Fibroblast of villous mesenchyme (primary cell): Measurements from ENCODE around the gene PPP2R5E. TPM values are rescaled to one million over a fixed set of nuclear protein-coding genes. Genes with fewer than 3 reads are reported as not detected.

Experiments used
- DNase-seq: peaks from one replicate; pipeline ENCODE4 v3.0.0-alpha.2; 2010; ENCODE audit warnings: low read depth
- H3K4me3 ChIP-seq: 2 replicates; pipeline ENCODE4 v1.5.1; 2011; ENCODE audit warnings: low read depth, mild to moderate bottlenecking, low read length
- total RNA-seq: library from RNA; depleted of rRNA; stranded (reverse); fragments of >200 nt; gene quantifications from 2 replicates; pipeline ENCODE4 v1.2.3, GENCODE V29; 2012
- TF ChIP-seq, protein P1 (sequence below): IDR thresholded peaks from 2 replicates; pipeline ENCODE4 v1.5.1; 2012; ENCODE audit warnings: low read depth, mild to moderate bottlenecking, low read length; ENCODE audit not compliant: insufficient read depth

Gene PPP2R5E
- total RNA-seq, 1 donor, result 32.4 TPM

DNA sequence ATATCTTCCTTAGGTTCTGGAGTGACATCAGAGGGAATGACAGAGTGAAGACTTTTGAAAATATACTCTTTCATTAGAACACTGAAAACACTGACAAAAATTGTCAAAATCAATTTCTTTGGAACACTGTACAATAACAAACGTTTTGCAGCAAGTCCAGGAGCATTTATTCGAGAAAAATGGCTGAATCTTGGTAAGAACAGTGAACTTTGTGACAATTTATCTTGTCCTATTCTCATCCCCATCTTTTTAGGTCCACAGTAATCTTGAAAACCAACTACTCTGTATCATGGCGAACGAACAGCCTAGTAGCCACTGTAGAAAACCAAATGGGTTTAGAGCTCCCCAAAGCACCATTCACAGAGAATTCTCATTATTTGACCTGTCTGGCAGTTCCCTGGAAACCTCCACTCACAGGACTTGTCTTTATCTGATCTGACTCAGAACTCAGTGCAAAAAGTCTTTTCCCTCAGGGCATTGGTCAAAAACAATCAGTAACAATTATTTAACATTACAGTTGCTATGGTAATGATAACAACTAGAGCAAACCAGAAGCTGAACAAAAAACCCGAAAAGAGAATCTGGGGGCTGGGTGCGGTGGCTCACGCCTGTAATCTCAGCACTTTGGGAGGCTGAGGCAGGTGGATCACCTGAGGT, 20.3 kb upstream of the PPP2R5E start:
- peak; percentile 67 for DNase-seq
- no peak overlapping the region for H3K4me3 ChIP-seq
- TF ChIP-seq, protein P1, sequence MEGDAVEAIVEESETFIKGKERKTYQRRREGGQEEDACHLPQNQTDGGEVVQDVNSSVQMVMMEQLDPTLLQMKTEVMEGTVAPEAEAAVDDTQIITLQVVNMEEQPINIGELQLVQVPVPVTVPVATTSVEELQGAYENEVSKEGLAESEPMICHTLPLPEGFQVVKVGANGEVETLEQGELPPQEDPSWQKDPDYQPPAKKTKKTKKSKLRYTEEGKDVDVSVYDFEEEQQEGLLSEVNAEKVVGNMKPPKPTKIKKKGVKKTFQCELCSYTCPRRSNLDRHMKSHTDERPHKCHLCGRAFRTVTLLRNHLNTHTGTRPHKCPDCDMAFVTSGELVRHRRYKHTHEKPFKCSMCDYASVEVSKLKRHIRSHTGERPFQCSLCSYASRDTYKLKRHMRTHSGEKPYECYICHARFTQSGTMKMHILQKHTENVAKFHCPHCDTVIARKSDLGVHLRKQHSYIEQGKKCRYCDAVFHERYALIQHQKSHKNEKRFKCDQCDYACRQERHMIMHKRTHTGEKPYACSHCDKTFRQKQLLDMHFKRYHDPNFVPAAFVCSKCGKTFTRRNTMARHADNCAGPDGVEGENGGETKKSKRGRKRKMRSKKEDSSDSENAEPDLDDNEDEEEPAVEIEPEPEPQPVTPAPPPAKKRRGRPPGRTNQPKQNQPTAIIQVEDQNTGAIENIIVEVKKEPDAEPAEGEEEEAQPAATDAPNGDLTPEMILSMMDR, result no peak

DNA sequence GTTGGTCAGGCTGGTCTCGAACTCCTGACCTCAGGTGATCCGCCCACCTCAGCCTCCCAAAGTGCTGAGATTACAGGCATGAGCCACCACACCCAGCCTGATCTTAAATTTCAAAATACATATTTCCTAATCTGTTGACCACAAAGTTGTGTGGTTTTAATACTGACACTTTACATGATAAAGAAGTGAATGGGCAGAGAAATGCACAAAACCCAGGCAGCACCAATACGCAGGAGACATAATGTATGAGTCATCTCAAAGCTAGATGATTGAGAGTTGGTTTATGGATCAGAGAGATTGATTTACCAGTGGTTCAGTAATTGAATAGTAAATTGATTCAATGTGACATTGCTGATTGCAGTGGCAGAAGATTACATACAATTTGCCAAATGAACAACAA, 19.2 kb upstream of the PPP2R5E start:
- TF ChIP-seq, protein P1, result no peak
- DNase-seq, result peak; percentile 16
- H3K4me3 ChIP-seq, result no peak overlapping the region

DNA sequence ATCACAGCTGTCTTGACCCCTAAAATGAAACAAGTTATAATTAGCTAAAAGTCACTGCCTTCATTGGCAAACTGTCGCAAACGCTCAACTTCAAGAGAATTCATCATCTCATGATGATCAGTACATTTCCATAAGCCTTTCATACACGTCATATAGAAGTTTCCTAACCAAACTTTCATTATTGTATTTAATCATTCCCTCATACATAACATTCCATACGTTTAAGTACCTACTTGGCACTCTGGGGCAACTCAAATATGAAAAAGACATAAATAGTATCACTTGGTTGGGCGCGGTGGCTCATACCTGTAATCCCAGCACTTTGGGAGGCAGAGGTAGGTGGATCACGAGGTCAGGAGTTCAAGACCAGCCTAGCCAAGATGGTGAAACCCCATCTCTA, 12.4 kb upstream of the PPP2R5E start:
- no peak for DNase-seq
- TF ChIP-seq, protein P1, result no peak
- H3K4me3 ChIP-seq, result no peak overlapping the region

DNA sequence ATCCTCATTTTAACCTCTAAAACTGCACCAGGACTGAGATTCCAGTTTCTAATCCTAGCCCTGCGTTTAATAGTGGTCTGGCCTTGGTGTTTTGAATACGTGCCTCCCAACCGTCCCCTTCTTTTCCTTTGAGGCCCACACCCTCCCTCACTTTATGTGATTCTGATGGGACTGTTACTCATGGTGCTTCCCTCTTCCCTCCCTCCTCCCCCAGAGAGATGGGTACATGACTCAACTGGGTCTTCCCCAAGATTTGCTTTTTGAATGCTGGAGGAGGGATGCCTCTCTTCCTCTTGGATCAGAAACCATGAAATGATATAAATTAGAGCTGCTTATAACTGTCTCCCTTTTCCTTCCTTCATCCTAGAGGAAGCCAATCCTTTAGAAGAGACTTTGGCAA, 8.2 kb upstream of the PPP2R5E start:
- DNase-seq, result no peak
- TF ChIP-seq, protein P1, result no peak
- H3K4me3 ChIP-seq, result no peak overlapping the region

DNA sequence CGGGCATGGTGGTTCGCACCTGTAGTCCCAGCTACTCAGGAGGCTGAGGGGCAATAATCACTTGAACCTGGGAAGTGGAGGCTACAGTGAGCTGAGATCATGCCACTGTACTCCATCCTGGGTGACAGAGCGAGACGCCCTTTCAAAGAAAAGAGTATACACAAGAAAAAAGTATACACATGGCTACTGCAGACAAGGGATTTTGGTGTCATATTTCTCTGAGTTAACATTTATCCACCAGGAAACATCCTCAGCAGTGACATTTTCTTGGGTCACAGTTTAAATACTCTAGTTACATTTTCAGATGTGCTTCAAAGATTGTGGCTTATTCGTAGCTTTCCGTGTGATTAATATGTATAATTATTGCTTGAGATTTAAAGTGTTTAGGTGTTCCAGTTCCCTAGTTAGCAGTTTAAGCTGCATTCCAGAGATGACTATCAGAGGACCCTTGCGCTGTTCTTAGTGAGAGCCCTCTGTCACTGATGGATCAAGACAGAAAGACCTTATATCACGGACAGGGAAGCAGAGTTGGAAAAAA, 4.7 kb upstream of the PPP2R5E start:
- TF ChIP-seq, protein P1, result no peak

DNA sequence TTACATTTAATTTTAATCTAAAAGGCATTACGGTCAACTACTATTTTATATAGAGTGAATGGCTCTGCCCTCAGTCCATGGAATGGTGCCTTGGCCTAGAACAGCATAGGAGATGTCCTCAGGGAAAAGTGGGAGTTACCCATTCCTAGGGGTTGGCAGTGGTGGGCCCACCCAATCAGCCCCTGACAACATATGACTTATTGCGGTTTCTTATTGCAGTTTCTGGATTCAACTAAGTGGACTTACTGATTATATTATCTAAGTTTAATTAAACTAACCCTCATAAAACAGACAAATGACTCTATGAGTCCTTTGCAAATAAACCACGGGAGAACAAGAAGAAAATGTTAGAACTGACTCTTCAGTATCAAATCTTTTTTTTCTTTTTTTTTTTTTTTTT, 2.3 kb upstream of the PPP2R5E start:
- H3K4me3 ChIP-seq, result no peak overlapping the region
- DNase-seq, result no peak
- TF ChIP-seq, protein P1, result no peak

More for the DNA sequence above, 4.7 kb upstream of the PPP2R5E start:
- H3K4me3 ChIP-seq, result no peak overlapping the region
- no peak for DNase-seq
